Measurements from ENCODE around the gene SEMA4F.

DNA sequence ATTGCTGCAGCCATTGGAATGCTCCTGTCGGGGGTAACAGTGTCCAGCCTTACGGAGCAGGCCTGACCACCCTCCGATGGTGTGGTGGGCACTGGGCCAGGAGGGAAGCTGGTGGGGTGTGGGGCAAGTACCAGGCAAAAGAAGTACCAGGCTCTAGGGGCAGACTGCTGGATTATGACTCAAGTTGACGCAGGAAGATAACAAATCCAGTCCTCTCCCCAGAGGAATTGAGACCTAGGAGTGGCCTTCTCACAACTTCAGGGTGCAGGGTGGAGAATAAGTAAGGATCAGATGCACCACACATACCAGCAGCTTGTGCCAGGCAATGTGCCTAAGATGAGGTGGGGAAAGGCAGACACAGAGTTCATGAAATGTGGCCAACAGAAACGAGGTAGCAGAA lies 37.9 kb downstream of the SEMA4F start:
- TF ChIP-seq, protein P1, sequence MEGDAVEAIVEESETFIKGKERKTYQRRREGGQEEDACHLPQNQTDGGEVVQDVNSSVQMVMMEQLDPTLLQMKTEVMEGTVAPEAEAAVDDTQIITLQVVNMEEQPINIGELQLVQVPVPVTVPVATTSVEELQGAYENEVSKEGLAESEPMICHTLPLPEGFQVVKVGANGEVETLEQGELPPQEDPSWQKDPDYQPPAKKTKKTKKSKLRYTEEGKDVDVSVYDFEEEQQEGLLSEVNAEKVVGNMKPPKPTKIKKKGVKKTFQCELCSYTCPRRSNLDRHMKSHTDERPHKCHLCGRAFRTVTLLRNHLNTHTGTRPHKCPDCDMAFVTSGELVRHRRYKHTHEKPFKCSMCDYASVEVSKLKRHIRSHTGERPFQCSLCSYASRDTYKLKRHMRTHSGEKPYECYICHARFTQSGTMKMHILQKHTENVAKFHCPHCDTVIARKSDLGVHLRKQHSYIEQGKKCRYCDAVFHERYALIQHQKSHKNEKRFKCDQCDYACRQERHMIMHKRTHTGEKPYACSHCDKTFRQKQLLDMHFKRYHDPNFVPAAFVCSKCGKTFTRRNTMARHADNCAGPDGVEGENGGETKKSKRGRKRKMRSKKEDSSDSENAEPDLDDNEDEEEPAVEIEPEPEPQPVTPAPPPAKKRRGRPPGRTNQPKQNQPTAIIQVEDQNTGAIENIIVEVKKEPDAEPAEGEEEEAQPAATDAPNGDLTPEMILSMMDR (IDR thresholded peaks at IDR 0.05; ENCODE audit: poor library complexity): no peak
- TF ChIP-seq EZH2phosphoT487 (IDR thresholded peaks at IDR 0.05; ENCODE audit: low read depth, severe bottlenecking, unreplicated experiment) (no peak), EZH2 (IDR thresholded peaks at IDR 0.05; ENCODE audit: borderline replicate concordance) (no peak)
